ENCODE data around the gene B3GAT1.

The B3GAT1 gene

DNA sequence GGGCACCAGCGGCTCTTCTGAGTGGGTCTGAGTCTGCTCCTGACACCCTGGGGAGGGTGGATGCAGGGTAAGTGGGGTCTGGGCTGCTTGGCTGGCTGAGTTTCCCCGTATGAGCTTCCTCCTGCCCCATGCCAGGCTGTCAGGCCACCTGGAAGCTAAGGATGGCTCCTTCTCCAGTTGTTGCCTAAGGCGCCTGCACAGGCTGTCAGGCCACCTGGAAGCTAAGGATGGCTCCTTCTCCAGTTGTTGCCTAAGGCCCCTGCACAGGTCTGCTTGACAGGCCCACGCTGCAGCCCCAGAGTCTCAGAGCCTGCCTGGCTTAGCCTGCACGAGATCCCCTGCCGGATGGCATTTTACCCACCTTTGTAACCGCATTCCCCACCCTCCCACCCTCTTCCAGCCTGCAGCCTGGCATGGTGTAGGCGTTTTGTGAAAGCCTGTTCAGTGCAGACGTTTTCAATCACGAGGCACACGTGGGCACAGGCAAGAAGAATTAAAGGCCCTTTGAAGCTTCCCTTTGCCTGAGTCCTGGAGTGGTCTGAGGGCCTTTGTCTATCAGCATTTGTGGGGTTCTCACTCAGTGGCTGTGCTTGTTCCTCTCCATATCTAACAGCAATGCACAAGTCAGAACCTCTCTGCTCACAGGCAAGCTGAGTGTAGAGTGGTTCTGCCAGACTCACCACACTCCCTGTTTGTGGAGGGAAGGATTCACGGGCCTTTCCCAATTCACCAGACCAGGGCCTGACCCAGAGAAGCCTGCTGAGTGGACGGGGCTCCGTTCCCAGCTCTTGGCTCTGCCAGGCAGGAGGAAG lies 40.2 kb upstream of the B3GAT1 start:
- Histone ChIP-seq H3K9ac (ENCODE audit: low read length) (no peak overlapping the region), H3K4me3 (ENCODE audit: low read length) (no peak overlapping the region), H3K79me1 (ENCODE audit: low read length) (no peaks in the 10 kb centered on the region), H3K18ac (ENCODE audit: low read length) (no peak overlapping the region), H3K4me2 (ENCODE audit: low read length) (no peak overlapping the region), H3K79me2 (ENCODE audit: control insufficient read depth, insufficient read depth, low read length) (no peaks in the 10 kb centered on the region), H4K8ac (ENCODE audit: low read depth, low read length) (no peak overlapping the region), H3K56ac (ENCODE audit: low read length) (no peak overlapping the region), H2BK120ac (ENCODE audit: low read depth, low read length) (no peak overlapping the region), H3K4me1 (ENCODE audit: control insufficient read depth, low read depth, low read length) (no peaks in the 10 kb centered on the region), H3K23ac (ENCODE audit: low read length) (no peak overlapping the region), H3K4ac (ENCODE audit: low read depth, low read length) (no peak overlapping the region), H3K36me3 (ENCODE audit: control insufficient read depth, insufficient read depth, low read length) (no peaks in the 10 kb centered on the region), H2BK5ac (ENCODE audit: low read length) (no peak overlapping the region), H3K27ac (ENCODE audit: low read depth, low read length) (no peak overlapping the region), H2BK15ac (replicated peaks; ENCODE audit: low read depth) (no peak overlapping the region), H3K27me3 (ENCODE audit: insufficient read depth, low read length, poor library complexity) (no peaks in the 10 kb centered on the region), H4K5ac (ENCODE audit: low read length) (no peak overlapping the region), H2AK5ac (ENCODE audit: low read length) (no peak overlapping the region)
- no peak for DNase-seq
- WGBS (ENCODE audit: extremely low coverage, insufficient coverage, low lambda C conversion rate): no CpG with 5 or more reads among the region's 14 CpGs

GRCh38 chr11:134450186-134450585 lies 38.1 kb upstream of the B3GAT1 start:
- no peak overlapping the region for H3K23ac ChIP-seq (ENCODE audit: low read length)
- no peak overlapping the region for H3K4ac ChIP-seq (ENCODE audit: low read depth, low read length)
- H3K27me3 ChIP-seq (ENCODE audit: insufficient read depth, low read length, poor library complexity): no peaks in the 10 kb centered on the region
- H2BK120ac ChIP-seq (ENCODE audit: low read depth, low read length): no peak overlapping the region
- no peaks in the 10 kb centered on the region for H3K79me2 ChIP-seq (ENCODE audit: control insufficient read depth, insufficient read depth, low read length)
- H3K9ac ChIP-seq (ENCODE audit: low read length): no peak overlapping the region
- no peak overlapping the region for H4K8ac ChIP-seq (ENCODE audit: low read depth, low read length)
- H3K4me2 ChIP-seq (ENCODE audit: low read length): no peak overlapping the region
- H2BK5ac ChIP-seq (ENCODE audit: low read length): no peak overlapping the region
- no peak overlapping the region for H2AK5ac ChIP-seq (ENCODE audit: low read length)
- no peak overlapping the region for H3K27ac ChIP-seq (ENCODE audit: low read depth, low read length)
- no peaks in the 10 kb centered on the region for H3K79me1 ChIP-seq (ENCODE audit: low read length)
- H3K36me3 ChIP-seq (ENCODE audit: control insufficient read depth, insufficient read depth, low read length): no peaks in the 10 kb centered on the region
- no peak overlapping the region for H3K4me3 ChIP-seq (ENCODE audit: low read length)
- H3K56ac ChIP-seq (ENCODE audit: low read length): no peak overlapping the region
- DNase-seq: no peak
- H3K18ac ChIP-seq (ENCODE audit: low read length): no peak overlapping the region
- no peaks in the 10 kb centered on the region for H3K4me1 ChIP-seq (ENCODE audit: control insufficient read depth, low read depth, low read length)
- no peak overlapping the region for H2BK15ac ChIP-seq (replicated peaks; ENCODE audit: low read depth)
- no peak overlapping the region for H4K5ac ChIP-seq (ENCODE audit: low read length)
- no CpG with 5 or more reads among the region's 7 CpGs for WGBS (ENCODE audit: extremely low coverage, insufficient coverage, low lambda C conversion rate)

GRCh38 chr11:134449713-134450112 lies 37.7 kb upstream of the B3GAT1 start:
- Histone ChIP-seq H4K5ac (ENCODE audit: low read length) (no peak overlapping the region), H3K27ac (ENCODE audit: low read depth, low read length) (no peak overlapping the region), H2BK120ac (ENCODE audit: low read depth, low read length) (no peak overlapping the region), H3K9ac (ENCODE audit: low read length) (no peak overlapping the region), H3K79me1 (ENCODE audit: low read length) (no peaks in the 10 kb centered on the region), H3K79me2 (ENCODE audit: control insufficient read depth, insufficient read depth, low read length) (no peaks in the 10 kb centered on the region), H3K4ac (ENCODE audit: low read depth, low read length) (no peak overlapping the region), H3K4me1 (ENCODE audit: control insufficient read depth, low read depth, low read length) (no peaks in the 10 kb centered on the region), H3K36me3 (ENCODE audit: control insufficient read depth, insufficient read depth, low read length) (no peaks in the 10 kb centered on the region), H4K8ac (ENCODE audit: low read depth, low read length) (no peak overlapping the region), H3K4me2 (ENCODE audit: low read length) (no peak overlapping the region), H2AK5ac (ENCODE audit: low read length) (no peak overlapping the region), H3K23ac (ENCODE audit: low read length) (no peak overlapping the region), H3K27me3 (ENCODE audit: insufficient read depth, low read length, poor library complexity) (no peaks in the 10 kb centered on the region), H3K18ac (ENCODE audit: low read length) (no peak overlapping the region), H2BK15ac (replicated peaks; ENCODE audit: low read depth) (no peak overlapping the region), H2BK5ac (ENCODE audit: low read length) (no peak overlapping the region), H3K4me3 (ENCODE audit: low read length) (no peak overlapping the region), H3K56ac (ENCODE audit: low read length) (no peak overlapping the region)
- WGBS (ENCODE audit: extremely low coverage, insufficient coverage, low lambda C conversion rate): no CpG with 5 or more reads among the region's 7 CpGs
- DNase-seq: peak; percentile 64

DNA sequence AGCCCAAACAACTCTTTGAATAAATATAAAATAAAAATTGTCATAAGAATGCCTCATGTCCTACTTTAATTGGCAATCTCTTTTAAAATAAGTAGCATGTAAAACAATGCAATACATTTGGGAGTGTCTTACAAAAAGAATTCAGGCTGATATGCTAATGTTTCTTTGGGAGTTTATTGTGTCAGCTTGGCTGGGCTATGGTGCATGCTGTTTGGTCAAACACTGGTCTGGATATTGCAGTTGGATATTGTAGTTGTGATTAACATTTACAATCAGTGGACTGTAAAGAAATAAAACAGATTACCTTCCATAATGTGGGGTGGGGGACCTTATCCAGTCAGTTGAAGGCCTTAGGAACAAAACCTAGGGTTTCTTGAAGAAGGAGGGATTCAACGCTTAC lies 37.0 kb upstream of the B3GAT1 start:
- Histone ChIP-seq H3K27me3 (ENCODE audit: insufficient read depth, low read length, poor library complexity) (no peaks in the 10 kb centered on the region), H3K4me1 (ENCODE audit: control insufficient read depth, low read depth, low read length) (no peaks in the 10 kb centered on the region), H3K4me3 (ENCODE audit: low read length) (no peak overlapping the region), H2BK120ac (ENCODE audit: low read depth, low read length) (no peak overlapping the region), H2AK5ac (ENCODE audit: low read length) (no peak overlapping the region), H3K56ac (ENCODE audit: low read length) (no peak overlapping the region), H3K79me1 (ENCODE audit: low read length) (no peaks in the 10 kb centered on the region), H3K23ac (ENCODE audit: low read length) (no peak overlapping the region), H3K27ac (ENCODE audit: low read depth, low read length) (no peak overlapping the region), H2BK15ac (replicated peaks; ENCODE audit: low read depth) (no peak overlapping the region), H4K5ac (ENCODE audit: low read length) (no peak overlapping the region), H3K36me3 (ENCODE audit: control insufficient read depth, insufficient read depth, low read length) (no peaks in the 10 kb centered on the region), H3K18ac (ENCODE audit: low read length) (no peak overlapping the region), H3K4ac (ENCODE audit: low read depth, low read length) (no peak overlapping the region), H3K9ac (ENCODE audit: low read length) (no peak overlapping the region), H2BK5ac (ENCODE audit: low read length) (no peak overlapping the region), H3K79me2 (ENCODE audit: control insufficient read depth, insufficient read depth, low read length) (no peaks in the 10 kb centered on the region), H3K4me2 (ENCODE audit: low read length) (no peak overlapping the region), H4K8ac (ENCODE audit: low read depth, low read length) (no peak overlapping the region)
- no peak for DNase-seq
- no CpG with 5 or more reads among the region's 1 CpG for WGBS (ENCODE audit: extremely low coverage, insufficient coverage, low lambda C conversion rate)

DNA sequence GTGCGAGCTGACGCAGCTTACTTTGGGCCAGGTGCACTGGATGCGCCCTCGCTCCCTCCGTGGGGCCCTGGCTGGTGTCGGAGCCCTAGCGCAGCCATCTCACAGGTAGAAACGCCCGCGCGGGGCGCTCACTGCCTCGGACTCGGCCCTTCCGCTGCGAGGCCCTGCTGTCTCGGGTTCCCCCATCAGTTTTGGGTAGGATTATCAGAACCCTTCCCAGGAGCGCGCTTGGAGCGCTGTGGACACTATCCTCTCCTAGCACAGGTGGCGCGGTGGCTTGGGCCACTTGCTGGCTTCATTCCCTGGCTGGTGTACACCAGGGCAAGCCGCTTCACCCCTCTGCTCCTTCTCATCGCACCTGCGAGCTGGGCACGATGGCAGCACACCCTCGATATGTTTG lies 35.7 kb upstream of the B3GAT1 start:
- no peak overlapping the region for H4K5ac ChIP-seq (ENCODE audit: low read length)
- no peaks in the 10 kb centered on the region for H3K27me3 ChIP-seq (ENCODE audit: insufficient read depth, low read length, poor library complexity)
- H3K9ac ChIP-seq (ENCODE audit: low read length): no peak overlapping the region

More for the DNA sequence above, 35.7 kb upstream of the B3GAT1 start:
- H3K27ac ChIP-seq (ENCODE audit: low read depth, low read length): no peak overlapping the region
- DNase-seq: no peak
- H3K4me2 ChIP-seq (ENCODE audit: low read length): no peak overlapping the region
- H3K79me2 ChIP-seq (ENCODE audit: control insufficient read depth, insufficient read depth, low read length): no peaks in the 10 kb centered on the region
- no peaks in the 10 kb centered on the region for H3K79me1 ChIP-seq (ENCODE audit: low read length)
- no CpG with 5 or more reads among the region's 27 CpGs for WGBS (ENCODE audit: extremely low coverage, insufficient coverage, low lambda C conversion rate)
- no peak overlapping the region for H2BK120ac ChIP-seq (ENCODE audit: low read depth, low read length)
- no peaks in the 10 kb centered on the region for H3K36me3 ChIP-seq (ENCODE audit: control insufficient read depth, insufficient read depth, low read length)
- no peak overlapping the region for H3K4me3 ChIP-seq (ENCODE audit: low read length)
- H3K56ac ChIP-seq (ENCODE audit: low read length): no peak overlapping the region
- no peak overlapping the region for H4K8ac ChIP-seq (ENCODE audit: low read depth, low read length)
- no peak overlapping the region for H2BK15ac ChIP-seq (replicated peaks; ENCODE audit: low read depth)
- H3K4me1 ChIP-seq (ENCODE audit: control insufficient read depth, low read depth, low read length): no peaks in the 10 kb centered on the region
- no peak overlapping the region for H3K23ac ChIP-seq (ENCODE audit: low read length)
- no peak overlapping the region for H3K18ac ChIP-seq (ENCODE audit: low read length)
- H3K4ac ChIP-seq (ENCODE audit: low read depth, low read length): no peak overlapping the region
- no peak overlapping the region for H2AK5ac ChIP-seq (ENCODE audit: low read length)
- no peak overlapping the region for H2BK5ac ChIP-seq (ENCODE audit: low read length)
